ENCODE data around the gene FAM151A.
"Not testable (repeated sequence)": the region's sequence is repeated elsewhere in the genome, so short reads cannot be mapped to it uniquely, and the experiment has no call there.

The FAM151A gene

DNA sequence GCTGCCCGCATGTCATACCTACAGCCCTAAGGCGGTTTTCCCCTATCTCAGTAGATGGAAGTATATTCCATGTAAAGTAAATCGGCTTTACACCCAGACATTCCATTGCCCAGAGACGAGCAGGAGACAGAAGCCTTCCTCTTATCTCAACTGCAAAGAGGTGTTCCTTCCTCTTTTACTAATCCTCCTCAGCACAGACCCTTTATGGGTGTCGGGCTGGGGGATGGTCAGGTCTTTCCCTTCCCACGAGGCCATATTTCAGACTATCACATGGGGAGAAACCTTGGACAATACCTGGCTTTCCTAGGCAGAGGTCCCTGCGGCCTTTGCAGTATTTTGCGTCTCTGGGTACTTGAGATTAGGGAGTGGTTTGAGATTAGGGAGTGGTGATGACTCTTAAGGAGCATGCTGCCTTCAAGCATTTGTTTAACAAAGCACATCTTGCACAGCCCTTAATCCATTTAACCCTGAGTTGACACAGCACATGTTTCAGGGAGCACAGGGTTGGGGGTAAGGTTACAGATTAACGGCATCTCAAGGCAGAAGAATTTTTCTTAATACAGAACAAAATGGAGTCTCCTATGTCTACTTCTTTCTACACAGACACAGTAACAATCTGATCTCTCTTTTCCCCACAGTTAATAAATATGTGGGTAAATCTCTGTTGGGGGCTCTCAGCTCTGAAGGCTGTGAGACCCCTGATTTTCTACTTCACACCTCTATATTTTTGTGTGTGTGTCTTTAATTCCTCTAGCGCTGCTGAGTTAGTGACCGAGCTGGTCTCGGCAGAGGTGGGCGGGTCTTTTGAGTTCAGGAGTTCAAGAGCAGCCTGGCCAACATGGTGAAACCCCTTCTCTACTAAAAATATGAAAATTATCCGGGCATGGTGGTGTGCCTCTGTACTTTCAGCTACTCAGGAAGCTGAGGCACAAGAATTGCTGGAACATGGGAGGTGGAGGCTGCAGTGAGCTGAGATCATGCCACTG, 13.4 kb upstream of the FAM151A start:
- not testable (repeated sequence) for DNase-seq

DNA sequence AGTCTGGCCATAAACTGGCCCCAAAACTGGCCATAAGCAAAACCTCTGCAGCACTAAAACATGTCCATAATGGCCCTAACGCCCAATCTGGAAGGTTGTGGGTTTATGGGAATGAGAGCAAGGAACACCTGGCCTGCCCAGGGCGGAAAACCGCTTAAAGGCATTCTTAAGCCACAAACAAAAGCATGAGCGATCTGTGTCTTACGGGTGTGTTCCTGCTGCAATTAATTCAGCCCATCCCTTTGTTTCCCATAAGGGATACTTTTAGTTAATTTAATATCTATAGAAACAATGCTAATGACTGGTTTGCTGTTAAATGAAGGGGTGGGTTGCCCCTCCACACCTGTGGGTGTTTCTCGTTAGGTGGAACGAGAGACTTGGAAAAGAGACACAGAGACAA, 12.5 kb upstream of the FAM151A start:
- DNase-seq, result not testable (repeated sequence)

DNA sequence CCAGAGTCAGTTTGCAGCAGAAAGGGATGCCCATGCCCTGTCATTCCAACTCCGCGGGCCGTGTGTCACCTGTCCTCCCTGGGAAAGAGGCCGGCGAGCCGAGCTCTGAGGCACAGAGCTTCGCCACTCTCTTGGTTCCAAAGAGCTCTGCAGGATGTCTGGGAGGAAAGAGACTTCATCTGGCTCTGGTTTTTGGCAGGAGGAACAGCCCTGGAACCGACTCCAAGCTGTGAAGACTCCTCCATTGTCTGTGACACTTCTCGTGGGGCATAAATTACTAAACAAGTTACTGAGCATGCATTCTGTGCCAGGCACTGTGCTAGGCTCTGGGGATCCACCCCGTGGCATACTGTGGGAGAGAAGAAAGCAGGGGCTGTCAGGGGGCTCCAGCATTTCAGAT, 3.9 kb upstream of the FAM151A start:
- no peak for DNase-seq

DNA sequence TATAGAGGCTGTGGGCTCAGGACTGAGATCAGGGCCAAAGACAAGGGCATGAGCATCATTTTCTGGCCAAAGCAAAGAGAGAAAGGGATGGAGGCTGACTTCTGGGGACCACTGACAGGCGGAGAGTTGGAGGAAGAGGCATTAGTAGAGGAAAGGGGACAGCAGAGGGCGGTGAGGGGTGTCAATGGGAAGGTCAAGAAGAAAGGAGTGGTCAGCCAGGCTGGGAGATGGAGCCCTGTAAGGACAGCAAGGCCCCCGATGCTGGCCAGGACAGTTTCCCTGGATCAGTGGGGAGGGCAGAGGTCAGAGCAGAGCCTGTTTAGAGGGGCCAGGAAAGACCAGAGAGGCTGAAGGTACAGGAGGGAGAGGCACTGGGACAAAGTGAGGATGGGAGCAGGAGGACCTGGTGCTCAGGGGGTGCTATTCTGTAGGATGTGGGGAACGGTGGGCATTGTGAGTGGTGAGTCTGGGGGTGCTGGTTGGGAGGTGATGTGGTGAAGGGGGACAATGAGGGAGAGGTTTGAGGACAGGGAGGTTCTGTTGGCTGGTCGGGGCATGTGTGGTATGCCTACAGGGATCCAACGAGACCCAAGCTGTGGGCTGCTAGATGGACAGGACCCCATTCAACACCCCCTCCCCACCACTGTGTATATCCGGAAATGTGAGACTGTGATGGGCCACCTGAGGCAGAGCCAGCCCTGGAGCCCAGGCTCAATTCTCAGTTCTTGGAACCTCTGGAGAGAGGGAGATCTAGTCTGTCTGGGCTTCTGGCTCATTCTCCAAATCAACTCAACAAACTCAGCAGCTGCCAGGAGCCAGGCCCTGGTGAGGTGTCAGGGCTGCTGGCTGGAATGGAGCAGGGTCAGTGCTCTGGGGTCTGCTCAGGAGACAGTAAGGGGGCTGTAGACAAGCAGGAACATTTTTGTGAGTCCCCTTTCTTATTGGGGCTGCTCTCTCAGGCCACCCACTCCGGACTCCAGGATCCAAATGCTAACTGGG, 1.4 kb upstream of the FAM151A start:
- DNase-seq, result no peak

DNA sequence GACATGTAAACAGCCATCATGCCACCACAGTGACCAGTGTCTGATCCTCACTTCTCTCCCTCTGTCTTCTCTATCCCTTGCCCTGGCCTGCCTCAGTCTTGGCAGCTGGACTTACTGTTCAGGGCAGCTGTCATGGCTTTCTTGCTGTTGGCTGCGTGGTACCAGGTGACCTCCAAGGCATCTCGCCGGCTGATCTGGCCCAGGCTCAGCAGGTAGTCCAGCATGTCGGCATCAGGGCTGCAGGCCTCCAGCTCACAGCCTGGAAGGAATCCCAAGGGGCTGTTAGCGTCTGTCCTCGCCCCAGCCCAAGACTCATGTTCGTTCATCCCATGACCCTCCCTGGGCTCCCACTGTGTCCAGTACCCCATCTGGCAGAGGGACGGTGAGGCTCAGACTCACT, 3.6 kb downstream of the FAM151A start:
- no peak for DNase-seq

DNA sequence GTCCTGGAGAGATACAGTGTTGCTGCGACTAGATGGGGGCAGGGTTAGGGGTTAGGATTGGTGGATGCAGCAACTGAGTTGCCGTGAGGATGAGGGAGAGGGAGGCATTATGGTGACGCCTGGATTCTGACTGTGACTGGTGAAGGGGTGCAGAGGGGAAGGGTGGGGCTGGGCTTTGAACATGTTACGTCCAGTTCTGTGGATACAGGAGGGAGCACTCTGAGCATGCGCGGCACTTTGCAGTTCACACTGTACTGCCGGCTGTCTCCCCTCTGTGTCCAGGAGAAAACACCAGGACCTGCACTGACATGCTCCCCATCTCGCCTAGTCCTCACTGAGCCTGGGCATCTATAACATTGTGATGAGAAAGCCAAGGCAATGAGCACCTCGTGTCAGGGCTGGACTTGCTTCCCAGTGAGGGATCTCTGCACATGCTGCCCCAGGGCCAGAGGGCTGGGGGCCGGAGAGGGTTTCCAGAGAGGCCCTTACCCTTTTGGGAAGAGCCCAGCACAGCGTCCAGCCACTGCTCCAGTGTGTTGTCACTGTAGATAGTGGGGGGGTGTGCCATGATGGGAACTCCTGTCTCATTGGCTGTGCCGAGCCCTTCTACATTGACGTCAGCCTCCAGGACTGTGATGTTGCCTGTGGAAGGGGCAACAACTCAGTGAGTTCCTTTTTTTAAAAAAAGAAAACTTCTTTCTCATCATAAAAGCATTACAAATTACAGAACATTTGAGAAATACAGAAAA, 7.6 kb downstream of the FAM151A start:
- DNase-seq, result no peak

DNA sequence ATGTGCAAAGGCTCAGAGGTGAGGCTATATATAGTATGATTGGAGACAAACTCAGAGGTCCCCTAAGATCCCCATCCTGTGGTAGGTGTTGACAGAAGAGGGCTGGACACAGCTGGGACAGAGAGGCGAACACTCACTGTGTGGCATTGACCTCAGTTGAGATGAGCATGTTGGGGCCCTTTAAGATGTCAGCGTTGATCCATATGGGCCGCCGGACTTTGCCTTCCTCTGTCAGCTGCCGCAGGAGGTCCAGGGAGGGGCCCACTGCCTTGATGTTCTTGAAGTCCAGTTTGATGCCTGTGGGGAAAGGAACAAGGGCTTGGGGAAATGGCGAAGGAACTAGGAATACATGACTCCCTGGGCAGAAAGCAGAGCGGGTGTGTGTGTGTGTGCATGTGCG, 8.8 kb downstream of the FAM151A start:
- no peak for DNase-seq

DNA sequence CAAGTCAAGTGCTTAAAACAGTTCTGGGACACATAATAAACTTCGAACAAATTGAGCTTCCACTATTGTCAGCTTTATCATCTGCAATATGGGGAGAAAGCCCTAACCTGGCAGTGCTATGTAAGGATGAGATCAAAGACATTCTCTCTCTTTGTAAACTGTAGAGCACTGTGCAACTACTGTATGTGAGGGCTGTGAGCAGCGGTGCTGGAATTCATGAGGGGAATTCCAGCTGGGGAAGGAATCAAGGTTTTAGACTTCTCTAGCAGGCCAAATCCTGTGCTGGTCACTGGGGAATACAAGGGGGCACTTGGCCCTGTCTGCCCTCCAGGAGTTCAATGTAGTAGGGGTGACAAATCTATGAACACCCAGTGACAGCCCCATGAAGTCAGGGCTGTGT, 9.3 kb downstream of the FAM151A start:
- no peak for DNase-seq

DNA sequence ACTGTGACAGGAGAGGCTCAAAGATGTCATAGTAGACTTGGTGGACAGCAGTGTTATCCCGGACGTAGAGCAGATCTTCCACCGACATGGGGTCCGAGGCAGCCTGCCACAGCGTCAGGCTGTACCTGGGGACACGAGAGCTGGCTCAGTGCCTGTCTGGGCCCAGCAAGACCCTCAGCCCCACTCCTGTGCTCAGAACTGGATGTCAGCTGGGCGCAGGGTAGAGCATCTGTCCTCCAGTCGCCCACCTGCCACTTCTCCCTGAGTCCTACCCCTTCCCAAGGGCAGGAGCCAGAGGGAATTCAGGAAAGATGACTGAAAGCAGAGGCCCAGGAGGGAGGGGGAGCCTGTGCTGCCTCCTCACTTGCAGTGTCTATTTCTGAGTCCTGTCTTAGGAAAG, 11.7 kb downstream of the FAM151A start:
- DNase-seq, result no peak

DNA sequence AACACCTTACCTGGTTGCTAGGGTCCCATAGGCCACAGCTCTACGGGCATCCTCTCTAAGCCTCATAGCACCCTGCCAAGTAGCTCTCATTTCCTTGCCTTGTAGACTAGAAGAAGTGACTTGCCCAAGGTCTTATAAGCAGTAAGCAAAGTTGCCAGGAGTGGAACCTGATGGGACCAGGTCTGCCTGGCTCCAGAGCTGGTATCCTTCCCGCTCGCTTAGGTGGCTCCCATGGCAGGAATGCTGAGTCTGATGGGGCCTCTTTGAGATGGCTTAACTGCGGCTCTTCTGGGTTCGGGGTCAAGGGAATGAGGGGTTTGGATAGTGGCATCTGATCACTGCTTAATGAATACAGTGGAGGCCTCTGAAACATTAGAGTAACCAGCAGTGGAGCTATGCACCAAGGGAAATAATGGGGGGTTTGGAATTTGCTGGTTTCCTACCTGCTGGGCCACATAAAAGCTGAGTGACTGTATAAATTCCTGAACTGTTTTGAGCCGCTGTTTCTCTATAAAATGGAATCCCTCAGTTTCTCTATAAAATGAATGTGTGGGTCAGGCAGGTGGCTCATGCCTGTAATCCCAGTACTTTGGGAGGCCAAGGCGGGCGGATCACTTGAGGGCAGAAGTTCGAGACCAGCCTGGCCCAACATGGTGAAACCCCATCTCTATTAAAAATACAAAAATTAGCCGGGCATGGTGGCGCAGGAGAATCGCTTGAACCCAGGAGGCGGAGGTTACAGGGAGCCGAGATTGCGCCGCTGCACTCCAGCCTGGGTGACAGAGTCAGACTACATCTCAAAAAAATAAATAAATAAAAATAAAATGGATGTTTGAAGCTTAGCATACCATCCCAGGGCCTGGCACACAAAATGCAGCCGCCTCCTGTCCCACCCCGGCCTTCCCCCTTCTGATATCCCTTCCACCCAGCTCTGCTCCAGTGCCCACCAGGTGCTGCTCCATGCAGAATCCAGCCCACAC, 12.4 kb downstream of the FAM151A start:
- DNase-seq, result no peak

DNA sequence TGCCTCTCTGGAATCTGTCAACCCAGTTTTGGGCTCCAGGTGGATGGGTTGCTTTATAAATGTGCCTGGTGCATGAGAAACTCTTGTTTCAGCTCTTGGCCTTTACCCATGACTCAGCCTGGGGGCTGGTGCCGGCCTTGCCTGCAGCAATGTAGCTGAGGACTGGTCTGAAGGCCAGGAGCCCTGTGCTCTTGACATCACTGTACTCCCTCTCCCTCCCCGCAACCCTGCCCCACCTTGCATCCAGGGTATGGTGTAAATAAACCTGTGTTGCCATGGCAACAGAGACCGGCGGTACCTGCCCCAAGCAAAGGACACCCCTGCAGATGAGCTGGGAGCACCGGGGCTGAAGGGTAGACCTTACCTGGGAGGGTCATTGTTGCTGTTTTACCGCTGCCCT, 13.3 kb downstream of the FAM151A start:
- DNase-seq, result no peak

DNA sequence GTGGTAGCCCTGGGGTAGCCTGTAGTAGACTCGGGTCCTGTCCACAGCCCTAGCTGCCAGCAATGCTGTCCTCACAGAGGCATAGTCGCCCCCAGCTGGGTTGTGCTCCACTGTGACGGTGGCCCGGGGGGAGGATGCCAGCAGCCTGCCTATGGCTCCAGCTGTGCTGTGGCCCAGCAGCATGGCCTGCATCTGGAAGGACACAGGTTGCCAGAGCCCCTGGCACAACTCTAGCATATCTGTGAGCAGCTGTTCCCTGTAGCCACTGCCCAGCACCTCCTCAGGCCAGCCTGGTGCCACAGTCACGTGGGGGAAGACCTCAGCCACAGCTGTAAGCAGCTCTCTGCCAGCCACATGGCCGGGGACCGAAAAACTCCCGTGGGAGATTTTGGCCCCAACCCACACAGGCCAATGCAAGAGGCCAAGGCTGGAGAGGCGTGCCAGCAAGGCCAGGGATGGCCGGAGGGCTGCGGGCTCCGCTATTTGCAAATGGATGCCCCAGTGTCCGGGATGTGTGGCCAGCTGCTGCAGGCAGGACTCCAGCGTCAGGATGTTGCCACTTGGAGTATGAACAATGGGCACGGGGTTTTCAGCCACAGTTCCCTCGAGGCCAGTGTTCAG, 13.9 kb downstream of the FAM151A start:
- DNase-seq, result no peak

DNA sequence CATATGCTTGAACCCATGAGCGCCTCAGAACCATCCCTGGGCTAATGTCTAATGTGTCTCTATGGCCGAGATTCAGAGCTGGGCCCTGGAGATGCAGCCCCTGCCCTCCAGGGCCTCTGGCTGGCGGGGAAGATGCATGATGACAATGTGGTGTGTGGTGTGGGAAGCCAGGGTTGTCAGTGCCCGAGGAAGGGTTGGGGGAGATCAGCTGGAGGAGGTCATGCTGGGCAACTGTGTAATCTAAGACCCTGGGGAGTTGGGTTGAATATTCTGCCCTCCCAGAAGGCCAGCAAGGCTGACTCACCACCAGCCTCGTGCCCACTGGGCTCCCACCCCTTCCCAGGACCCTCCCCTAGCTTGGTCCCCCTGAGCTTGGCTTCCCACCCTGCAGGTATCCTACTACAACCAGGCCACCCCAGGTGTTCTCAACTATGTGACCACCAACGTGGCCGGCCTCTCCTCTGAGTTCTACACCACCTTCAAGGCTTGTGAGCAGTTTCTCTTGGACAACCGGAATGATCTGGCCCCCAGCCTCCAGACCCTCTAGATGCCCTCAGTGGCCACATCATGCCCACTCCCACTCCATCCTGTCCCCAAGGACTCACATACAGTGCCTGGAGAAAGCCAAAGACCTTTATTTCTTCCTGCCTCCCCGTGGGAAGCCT, 14.6 kb downstream of the FAM151A start:
- DNase-seq, result no peak

DNA sequence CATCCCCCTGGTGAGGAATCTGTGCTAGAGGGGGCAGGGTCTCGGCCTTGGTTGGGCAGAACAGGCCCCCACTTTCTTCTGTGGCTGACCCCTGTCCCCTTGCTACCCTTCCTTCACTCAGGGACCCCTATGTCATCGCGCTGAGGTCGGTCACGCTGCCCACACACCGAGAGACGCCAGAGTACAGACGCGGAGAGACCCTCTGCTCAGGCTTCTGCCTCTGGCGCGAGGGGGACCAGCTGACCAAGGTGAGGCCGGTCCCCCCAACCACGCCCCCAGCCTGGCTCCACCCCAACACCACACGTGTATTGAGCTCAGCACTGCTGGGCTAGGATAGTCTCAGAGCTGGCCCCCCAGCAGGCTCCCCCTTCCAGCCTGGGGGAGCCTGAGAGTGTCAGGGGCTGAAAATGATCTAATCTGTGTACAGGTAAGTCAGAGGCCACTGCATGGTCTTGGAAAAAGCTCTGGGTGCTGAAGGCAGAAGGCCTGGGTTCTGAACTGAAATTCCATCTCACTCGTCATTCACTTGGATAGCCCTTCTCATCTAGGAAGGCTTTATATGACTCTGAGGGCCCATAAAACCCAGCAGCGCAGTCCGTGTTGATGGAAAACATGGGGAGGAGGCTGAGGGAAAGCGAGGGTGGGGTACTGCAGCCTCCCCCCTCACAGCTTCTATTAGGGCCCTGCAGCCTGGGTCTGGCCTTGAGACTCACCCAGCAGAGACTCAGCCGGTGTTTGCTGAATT, 15.3 kb downstream of the FAM151A start:
- DNase-seq, result no peak

DNA sequence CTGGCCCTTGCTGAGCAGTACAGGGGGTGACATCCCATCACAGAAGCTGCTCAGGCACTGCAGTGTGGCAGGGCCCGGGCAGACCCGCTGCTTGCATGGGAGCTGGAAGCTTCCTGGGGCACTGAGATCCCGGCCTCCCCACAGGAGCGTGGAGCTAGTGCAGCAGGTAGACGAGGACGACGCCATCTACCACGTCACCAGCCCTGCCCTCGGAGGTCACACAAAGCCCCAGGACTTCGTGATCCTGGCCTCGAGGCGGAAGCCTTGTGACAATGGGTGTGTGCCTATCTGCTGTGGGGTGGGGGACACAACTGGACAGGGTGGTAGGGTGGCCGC, 16.4 kb downstream of the FAM151A start:
- DNase-seq, result no peak

DNA sequence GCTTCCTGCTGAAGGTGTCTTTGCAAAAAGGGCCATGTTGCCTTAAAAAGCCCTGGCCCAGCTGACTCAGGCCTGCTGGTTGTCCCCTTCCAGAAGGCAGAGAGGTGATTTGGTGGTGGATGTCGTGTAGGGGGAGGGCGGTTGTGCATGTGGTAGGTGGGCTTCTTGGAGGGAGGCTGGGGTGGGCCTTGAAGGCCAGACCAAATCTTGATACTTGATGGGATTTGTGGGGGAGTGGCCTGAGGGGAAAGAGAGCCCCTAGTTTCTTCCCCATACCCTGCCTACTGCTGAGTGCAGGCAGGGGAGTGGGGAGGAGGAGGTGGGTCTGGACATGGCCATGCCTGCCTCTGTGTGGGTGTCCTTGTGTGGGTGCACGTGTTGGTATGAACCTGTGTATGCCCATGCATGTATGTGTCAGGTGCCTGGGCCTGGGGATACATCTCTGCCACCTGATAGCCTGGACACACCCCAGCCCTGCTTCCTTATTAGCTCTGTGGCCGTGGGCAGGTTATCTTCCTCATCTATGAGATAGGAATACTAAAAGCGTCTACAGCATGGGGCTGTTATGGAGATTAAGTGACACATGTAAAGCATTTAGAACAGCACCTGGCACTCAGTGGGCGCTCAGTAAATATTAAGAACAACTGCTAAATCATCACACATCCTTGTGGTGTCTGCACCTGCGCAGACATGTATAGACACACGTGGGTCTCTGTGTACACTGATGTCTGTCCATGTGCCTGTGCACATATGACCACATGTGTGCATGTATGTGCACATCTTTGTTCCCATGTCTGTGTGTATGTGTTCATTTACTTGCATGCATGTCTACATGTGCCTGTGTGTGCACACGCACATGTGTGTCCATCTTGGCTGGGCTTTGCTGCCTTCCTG, 17.0 kb downstream of the FAM151A start:
- no peak for DNase-seq

DNA sequence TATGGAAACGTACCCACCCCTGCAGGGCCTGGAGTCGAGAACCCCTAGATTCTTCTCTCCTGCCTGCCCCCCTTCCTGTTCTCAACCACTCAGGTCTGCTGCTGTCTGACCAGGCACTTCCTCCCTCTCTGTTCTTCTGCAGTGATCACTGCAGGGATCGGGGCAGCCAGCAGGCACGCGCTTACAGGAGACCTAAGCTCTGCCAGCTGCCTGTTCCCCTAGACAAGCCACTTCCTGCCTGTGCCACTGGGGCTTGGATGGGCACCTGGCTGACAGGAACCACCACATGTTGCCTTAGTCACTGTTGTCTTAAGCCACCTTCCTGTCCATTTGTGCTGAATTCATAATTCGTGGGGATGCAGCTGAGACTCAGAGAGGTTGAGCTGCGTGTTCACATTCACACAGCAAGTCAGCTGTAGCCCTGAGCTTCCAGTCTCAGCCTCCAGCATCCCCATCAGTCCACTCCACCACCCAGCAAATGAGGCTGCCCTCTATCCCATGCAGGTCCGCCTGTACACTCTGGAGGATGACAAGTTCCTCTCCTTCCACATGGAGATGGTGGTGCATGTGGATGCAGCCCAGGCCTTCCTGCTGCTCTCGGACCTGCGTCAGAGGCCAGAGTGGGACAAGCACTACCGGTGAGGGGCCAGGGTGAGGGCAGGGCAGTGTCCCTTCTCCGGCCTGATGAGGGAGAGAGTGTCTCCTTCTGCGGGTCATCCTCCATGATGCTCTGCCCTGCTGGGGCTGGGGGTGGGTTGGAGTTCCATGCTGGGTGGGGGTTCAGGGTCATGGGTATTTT, 18.6 kb downstream of the FAM151A start:
- no peak for DNase-seq

DNA sequence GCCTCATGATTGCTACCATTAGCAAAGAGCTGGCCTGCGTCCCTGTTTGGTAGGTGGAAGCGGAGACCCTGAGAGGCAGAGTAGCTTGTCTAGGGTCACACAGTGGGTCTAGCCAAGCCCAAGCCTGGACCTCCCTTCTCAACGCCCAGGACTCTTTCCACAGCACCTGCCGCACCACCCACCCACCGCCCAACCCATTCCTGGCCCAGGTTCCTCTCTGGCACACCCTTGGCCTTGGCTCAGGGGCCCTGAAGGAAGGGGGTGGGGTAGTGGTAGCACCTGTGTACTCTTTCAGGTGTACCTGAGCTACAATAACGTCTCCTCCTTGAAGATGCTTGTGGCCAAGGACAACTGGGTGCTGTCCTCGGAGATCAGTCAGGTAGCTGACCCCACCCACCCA, 19.3 kb downstream of the FAM151A start:
- no peak for DNase-seq

Data from cerebellar nuclear complex (tissue), 1 donor.